ENCODE results near the gene CNTN3. TPM values are rescaled to one million over a fixed set of nuclear protein-coding genes. Genes with fewer than 3 reads are reported as not detected.

CNTN3 gene
- total and polyA plus RNA-seq, 2 of the 13 experiments (the other 11 are each of a cell fraction or from before 2014, with no cell fraction given) = not detected

DNA sequence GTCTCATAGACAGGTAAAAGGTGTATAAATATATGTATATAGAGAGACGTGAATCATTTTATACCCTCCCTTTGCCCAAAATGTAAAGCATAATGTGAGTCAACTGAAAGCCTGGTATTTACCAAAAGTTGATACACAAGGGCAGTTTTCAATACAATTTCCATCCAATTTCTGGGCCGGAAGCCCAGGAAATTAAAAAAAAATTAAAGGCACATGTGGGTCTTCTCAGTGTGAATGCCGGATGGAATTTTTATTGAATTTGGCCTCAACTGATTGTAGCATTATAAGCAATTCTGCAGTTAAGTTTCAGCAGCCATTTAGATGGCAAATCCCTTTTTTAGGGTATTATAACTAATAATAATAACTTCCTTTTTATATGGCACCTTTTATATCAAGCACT lies 3.3 kb upstream of the CNTN3 start (continued):
- no peak for TF ChIP-seq XBP1 (CRISPR knock-in tag; IDR thresholded peaks at IDR 0.05)
- no peak for TF ChIP-seq ZNF724P (CRISPR knock-in tag; IDR thresholded peaks at IDR 0.05; ENCODE audit: borderline replicate concordance)
- TF ChIP-seq, protein P1, sequence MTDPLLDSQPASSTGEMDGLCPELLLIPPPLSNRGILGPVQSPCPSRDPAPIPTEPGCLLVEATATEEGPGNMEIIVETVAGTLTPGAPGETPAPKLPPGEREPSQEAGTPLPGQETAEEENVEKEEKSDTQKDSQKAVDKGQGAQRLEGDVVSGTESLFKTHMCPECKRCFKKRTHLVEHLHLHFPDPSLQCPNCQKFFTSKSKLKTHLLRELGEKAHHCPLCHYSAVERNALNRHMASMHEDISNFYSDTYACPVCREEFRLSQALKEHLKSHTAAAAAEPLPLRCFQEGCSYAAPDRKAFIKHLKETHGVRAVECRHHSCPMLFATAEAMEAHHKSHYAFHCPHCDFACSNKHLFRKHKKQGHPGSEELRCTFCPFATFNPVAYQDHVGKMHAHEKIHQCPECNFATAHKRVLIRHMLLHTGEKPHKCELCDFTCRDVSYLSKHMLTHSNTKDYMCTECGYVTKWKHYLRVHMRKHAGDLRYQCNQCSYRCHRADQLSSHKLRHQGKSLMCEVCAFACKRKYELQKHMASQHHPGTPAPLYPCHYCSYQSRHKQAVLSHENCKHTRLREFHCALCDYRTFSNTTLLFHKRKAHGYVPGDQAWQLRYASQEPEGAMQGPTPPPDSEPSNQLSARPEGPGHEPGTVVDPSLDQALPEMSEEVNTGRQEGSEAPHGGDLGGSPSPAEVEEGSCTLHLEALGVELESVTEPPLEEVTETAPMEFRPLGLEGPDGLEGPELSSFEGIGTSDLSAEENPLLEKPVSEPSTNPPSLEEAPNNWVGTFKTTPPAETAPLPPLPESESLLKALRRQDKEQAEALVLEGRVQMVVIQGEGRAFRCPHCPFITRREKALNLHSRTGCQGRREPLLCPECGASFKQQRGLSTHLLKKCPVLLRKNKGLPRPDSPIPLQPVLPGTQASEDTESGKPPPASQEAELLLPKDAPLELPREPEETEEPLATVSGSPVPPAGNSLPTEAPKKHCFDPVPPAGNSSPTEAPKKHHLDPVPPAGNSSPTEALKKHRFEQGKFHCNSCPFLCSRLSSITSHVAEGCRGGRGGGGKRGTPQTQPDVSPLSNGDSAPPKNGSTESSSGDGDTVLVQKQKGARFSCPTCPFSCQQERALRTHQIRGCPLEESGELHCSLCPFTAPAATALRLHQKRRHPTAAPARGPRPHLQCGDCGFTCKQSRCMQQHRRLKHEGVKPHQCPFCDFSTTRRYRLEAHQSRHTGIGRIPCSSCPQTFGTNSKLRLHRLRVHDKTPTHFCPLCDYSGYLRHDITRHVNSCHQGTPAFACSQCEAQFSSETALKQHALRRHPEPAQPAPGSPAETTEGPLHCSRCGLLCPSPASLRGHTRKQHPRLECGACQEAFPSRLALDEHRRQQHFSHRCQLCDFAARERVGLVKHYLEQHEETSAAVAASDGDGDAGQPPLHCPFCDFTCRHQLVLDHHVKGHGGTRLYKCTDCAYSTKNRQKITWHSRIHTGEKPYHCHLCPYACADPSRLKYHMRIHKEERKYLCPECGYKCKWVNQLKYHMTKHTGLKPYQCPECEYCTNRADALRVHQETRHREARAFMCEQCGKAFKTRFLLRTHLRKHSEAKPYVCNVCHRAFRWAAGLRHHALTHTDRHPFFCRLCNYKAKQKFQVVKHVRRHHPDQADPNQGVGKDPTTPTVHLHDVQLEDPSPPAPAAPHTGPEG (CRISPR knock-in tag; IDR thresholded peaks at IDR 0.05) = no peak
- no peak for TF ChIP-seq ZNF569 (CRISPR knock-in tag; IDR thresholded peaks at IDR 0.05; ENCODE audit: borderline replicate concordance)

- H3K27ac ChIP-seq (ENCODE audit: extremely low read length, insufficient read depth, low read length) = no peak overlapping the region
- no peaks in the 10 kb centered on the region; a peak in 1 of 5 replicates for H3K27me3 ChIP-seq (ENCODE audit: control insufficient read depth in 1 of 2, insufficient read depth in 2 of 2, low read length in 2 of 2)
- no peak overlapping the region for H3K9ac ChIP-seq (ENCODE audit: insufficient read depth, low read depth, low read length)
- H3K4me2 ChIP-seq (ENCODE audit: low read depth, low read length) = no peak overlapping the region
- BruUV-seq (replicated peaks) = no TSS peak
- FAIRE-seq (no peak), ATAC-seq (no peak), DNase-seq (ENCODE audit: low spot score) (no peak)
- no peaks in the 10 kb centered on the region for H4K20me1 ChIP-seq (ENCODE audit: insufficient read depth, low read length)
- ChIA-PET CTCF (ENCODE audit: low intra/inter-chr PET ratio, low total read pairs) (no interaction called here), POLR2A (no interaction called here)
- in situ Hi-C loops (cut with HindIII; ENCODE audit: extremely low pct_ligation_motif_present, low pct_unique_long_range_greater_than_20kb) = loop anchor here (10.0 kb wide), 1 partner anchor 59 kb away; no protein-coding TSS in a partner anchor
- H3K4me3 ChIP-seq (replicated peaks in 1 of 3; ENCODE audit: insufficient read depth in 1 of 3, low read depth in 2 of 3, low read length in 3 of 3) = no peak overlapping the region
- intact Hi-C loops (cut with micrococcal nuclease; ENCODE audit: unreplicated experiment) = no loop called here
- no peaks in the 10 kb centered on the region for H3K36me3 ChIP-seq (replicated peaks in 1 of 2; ENCODE audit: control insufficient read depth in 1 of 2, insufficient read depth in 2 of 2, low read length in 2 of 2)
- no peaks in the 10 kb centered on the region for H3K9me3 ChIP-seq (ENCODE audit: low read length)
- H3K79me2 ChIP-seq (ENCODE audit: insufficient read depth, low read length) = no peaks in the 10 kb centered on the region
- H2AFZ ChIP-seq (ENCODE audit: low read length) = no peak overlapping the region
- WGBS (ENCODE audit: low lambda C conversion rate) = 21% methylated on average over 14 of the region's 16 CpGs
- no peaks in the 10 kb centered on the region for H3K4me1 ChIP-seq (ENCODE audit: insufficient read depth, low read length)
- TF ChIP-seq, protein P2, sequence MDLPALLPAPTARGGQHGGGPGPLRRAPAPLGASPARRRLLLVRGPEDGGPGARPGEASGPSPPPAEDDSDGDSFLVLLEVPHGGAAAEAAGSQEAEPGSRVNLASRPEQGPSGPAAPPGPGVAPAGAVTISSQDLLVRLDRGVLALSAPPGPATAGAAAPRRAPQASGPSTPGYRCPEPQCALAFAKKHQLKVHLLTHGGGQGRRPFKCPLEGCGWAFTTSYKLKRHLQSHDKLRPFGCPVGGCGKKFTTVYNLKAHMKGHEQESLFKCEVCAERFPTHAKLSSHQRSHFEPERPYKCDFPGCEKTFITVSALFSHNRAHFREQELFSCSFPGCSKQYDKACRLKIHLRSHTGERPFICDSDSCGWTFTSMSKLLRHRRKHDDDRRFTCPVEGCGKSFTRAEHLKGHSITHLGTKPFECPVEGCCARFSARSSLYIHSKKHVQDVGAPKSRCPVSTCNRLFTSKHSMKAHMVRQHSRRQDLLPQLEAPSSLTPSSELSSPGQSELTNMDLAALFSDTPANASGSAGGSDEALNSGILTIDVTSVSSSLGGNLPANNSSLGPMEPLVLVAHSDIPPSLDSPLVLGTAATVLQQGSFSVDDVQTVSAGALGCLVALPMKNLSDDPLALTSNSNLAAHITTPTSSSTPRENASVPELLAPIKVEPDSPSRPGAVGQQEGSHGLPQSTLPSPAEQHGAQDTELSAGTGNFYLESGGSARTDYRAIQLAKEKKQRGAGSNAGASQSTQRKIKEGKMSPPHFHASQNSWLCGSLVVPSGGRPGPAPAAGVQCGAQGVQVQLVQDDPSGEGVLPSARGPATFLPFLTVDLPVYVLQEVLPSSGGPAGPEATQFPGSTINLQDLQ (CRISPR knock-in tag; IDR thresholded peaks at IDR 0.05) = no peak
- no peak for TF ChIP-seq ZNF274 (CRISPR knock-in tag; IDR thresholded peaks at IDR 0.05)
- no peak for TF ChIP-seq MNT (IDR thresholded peaks at IDR 0.05)
- TF ChIP-seq MIXL1 (CRISPR knock-in tag; IDR thresholded peaks at IDR 0.05) = no peak
- no peak for TF ChIP-seq ZNF570 (CRISPR knock-in tag; IDR thresholded peaks at IDR 0.05; ENCODE audit: borderline replicate concordance)
- TF ChIP-seq JUN (CRISPR knock-in tag; IDR thresholded peaks at IDR 0.05) = no peak
- no peak for TF ChIP-seq ARNT (IDR thresholded peaks at IDR 0.05)
- no peak for TF ChIP-seq ZNF496 (CRISPR knock-in tag; IDR thresholded peaks at IDR 0.05; ENCODE audit: insufficient replicate concordance)
- TF ChIP-seq MXD1 (CRISPR knock-in tag; IDR thresholded peaks at IDR 0.05) = no peak
Observed at GRCh38 chr3:74613521-74614106, 845 bp downstream of the CNTN3 start.

All from HepG2 (cell line).